Cerebellar nuclear complex (tissue), 1 donor: ENCODE measurements around the gene MINDY2.
"Not testable (repeated sequence)": the region's sequence is repeated elsewhere in the genome, so short reads cannot be mapped to it uniquely, and the experiment has no call there.

Experiments used
- DNase-seq, 2 experiments: peaks; one replicate each; lab custom pipeline; 2025; lab: John Stamatoyannopoulos, UW

The MINDY2 gene

DNA sequence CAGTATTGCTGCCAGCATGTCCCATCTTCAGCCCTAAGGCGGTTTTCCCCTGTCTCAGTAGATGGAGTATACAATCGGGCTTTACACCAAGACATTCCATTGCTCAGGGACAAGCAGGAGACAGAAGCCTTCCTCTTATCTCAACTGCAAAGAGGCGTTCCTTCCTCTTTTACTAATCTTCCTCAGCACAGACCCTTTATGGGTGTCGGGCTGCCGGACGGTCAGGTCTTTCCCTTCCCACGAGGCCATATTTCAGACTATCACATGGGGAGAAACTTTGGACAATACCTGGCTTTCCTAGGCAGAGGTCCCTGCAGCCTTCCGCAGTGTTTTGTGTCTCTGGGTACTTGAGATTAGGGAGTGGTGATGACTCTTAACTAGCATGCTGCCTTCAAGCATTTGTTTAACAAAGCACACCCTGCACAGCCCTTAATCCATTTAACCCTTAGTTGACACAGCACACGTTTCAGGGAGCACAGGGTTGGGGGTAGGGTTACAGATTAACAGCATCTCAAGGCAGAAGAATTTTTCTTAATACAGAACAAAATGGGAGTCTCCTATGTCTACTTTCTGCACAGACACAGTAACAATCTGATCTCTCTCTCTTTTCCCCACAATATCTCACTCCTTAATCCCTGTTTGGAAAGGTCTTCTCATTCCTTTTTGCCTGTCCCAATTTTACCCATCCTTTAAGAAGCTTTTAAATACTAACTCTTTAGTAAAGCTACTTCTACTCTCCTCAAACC lies 62.8 kb downstream of the MINDY2 start:
- DNase-seq = not testable (repeated sequence)

DNA sequence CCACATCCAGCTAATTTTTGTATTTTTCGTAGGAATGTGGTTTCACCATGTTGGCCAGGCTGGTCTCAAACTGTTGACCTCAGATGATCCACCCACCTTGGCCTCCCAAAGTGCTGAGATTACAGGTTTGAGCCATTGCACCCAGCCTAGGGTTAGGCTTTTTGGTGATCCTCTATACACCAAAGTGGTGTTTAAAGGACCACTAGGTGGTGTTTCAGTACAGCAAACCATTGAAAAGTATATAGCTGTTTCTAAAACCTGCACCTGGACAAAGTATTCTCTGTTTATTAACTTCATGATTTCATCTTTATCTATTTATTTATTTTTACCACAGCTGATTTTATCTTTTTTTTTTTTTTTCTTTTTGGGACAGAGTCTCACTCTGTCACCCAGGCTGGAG lies 68.4 kb downstream of the MINDY2 start:
- DNase-seq = no peak

DNA sequence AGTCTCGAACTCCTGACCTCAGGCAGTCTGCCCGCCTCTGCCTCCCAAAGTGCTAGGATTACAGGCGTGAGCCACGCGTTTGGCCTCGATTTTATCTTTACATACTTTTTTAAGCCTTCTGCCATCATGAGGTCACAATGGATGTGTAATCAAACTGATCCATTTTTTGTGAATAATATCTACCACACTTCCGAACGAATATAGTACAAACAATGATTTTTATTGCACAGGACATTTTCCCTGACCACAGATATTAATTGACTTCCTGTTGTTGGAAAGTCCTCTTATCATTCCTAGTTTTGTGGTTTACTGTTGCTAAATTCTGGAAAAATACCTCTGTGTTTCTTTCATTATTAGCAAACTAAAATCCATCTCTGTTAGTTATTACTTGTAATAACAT lies 68.9 kb downstream of the MINDY2 start:
- DNase-seq = no peak

DNA sequence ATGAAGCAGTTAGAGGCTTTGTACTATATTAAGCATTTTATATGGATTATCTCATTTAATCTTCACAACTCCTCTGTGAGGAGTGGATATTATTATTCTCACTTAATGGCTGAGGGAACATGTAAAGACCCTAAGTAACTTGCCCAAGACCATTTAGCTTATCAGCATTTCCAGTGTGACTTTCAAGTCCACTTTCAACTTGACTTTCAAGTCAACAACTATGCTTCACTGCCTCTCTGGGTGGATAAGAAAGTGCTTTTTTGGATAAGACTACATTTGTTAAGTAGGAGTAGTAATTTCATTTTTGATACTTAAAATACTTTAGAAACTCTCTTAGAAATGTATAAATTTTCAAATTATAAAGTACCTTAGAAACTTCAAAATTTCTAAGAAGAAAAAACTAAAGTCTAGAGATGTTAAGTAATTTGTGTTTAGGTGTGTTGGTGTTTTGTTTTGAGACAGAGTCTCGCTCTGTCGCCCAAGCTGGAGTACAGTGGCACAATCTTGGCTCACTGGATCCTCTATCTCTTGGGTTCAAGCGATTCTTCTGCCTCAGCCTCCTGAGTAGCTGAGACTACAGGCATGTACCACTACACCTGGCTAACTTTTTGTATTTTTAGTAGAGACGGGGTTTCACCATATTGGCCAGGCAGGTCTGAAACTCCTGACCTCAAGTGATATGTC lies 71.8 kb downstream of the MINDY2 start:
- DNase-seq = no peak

DNA sequence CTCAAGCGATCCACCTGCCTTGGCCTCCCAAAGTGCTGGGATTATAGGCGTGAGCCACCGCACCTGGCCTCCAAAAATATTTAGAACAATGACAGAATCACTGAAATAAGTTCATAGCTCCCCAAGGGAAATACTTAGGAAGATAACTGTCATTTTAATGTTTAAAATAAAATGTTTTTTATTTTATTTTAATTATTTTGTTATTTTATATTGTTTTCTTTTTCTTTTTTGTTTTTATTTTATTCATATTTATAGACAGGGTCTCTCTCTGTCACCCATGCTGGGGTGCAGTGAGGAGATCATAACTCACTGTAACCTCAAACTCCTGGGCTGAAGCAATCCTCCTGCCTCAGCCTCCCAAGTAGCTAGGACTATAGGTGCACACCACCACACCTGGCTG lies 80.1 kb downstream of the MINDY2 start:
- DNase-seq = not testable (repeated sequence)

DNA sequence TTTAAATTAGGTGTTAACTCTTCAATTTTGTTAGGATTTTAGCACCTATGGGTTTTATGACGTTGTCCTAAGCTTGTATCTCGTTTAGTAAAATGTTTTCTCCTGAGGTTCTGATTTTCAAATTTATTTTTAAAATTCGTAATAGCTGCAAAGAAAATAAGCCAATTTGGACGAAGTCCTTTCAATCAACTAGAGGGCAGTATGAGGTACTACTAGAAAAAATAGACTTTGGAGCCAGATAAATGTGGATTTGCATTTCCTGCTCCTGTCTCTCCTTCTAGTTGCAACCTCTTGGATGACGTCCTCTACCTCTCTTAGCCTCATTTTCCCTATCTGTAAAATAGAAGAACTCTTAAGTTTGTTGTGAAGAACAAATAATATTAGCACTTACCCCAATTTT lies 81.2 kb downstream of the MINDY2 start:
- no peak for DNase-seq

DNA sequence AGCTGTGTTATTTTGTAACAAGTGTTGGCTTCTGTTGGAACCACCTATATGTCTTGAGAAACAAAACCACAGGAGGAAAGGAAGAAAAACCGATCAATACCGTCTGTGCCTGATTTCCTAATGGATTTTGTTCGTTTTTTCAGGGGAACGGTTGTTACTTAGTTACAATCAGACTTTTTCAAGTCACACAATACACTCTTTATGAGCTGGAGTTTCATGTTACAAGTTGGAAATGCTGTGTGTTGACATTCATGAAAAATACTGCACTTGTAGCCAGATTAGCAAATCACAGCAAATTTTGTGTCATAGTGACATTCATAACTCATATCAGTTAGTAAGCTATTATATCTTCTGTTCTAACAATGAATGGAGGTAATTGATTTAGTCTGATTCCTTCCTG lies 83.5 kb downstream of the MINDY2 start:
- DNase-seq = no peak

DNA sequence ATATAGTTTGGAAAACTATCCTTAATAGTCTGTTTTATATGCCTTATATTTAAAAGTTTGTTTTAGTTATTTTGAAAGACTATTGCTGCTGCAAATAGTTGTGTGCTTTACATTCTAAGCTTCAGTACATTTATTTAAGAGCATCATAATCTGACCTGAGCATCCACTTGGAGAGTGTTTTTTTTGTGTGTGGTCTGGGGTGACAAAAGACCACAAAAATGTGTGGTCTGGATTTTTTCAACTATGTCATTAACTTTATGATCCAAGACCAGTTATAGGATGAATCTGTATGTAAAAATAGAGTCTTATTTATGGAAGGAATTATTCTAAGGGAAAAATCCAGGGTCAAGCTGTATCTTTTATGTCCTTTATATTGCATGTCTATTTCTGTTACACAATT lies 85.0 kb downstream of the MINDY2 start:
- no peak for DNase-seq

DNA sequence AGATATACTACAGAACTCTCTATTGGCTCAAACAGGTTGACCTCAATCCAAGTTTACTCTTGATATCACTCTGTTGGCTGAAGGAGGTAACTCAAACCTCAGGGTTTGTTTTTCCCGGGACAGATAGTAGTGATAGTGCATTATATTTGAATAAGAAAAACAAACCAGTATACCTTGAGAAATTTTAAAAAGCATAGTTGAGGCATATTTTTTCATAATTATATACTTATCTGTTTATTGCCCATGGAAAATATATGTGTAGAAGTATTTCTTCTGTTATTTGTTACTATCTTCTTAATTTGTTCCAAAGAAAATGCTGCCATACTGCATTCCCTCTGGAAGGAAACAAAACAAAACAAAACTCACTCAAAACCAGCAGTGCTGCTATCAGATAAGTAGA lies 85.5 kb downstream of the MINDY2 start:
- DNase-seq = not testable (repeated sequence)

DNA sequence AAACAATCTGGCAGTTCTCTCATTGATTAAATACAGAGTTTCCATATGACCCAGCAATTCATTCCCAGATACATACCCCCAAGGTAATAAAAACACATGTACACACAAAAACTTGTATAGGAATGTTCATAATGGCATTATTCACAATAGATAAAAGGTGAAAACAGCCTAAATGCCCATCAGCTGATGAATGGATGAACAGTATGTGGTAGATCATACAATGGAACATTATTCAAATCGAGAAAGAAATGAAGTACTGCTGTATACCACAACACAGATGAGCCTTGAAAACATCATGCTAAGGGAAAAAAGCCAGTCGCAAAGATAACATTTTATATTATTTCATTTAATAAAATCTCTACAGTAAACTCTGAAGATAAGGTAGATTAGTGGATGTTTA lies 91.2 kb downstream of the MINDY2 start:
- DNase-seq = no peak

DNA sequence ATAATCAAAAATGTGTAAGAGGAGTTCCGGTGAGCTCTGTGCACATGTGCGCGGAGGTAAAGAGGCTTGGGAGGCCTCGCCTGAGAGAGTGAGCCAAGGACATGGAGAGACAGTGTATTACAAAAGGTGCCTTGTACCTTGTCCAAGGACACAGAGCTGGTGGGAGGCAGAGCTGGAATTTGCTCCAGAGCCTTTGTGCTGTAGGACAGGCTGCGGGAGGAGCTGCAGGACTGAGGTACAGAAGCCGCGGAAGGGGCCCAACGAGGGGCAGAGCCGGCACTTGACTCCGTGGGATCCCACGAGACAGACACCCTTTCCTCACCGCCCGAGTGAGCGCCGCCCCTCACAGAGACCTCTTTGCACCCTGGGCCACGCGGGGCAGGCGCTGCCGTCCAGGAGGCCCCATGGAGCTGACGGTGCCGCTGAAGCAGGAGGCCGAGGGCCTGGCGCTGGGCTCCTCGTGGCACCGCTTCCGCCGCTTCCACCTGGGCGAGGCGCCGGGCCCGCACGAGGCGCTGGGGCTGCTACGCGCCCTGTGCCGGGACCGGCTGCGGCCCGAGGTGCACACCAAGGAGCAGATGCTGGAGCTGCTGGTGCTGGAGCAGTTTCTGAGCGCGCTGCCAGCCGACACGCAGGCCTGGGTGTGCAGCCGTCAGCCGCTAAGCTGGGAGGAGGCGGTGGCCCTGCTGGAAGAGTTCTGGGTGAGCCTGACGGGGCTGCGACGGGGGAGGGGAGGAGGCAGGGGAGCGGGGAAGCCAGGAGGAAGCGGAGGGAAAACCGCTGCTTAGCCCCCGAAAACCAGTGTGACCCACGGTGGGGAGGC lies 93.7 kb downstream of the MINDY2 start:
- no peak for DNase-seq

DNA sequence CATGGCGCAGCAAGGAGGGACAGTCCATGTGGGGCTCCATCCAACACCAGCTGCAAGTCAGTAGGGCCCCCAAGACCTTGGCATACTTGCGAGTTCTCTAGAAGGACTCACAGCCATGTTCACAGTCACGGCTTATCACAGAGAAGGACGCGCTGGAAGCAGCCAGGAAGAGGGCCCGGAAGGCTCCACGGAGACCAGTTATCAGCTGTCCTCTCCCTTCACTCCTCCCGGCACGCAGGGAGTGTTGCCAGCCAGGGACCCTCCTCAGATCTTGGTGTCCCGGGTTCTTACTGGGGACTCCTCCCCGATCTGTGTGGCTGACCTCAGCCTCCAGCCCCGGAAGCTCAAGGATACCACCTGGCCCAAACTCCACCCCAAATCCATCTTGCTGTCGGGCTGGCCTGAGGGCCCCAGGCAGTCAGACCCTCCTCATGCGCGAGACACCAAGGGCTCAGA lies 94.4 kb downstream of the MINDY2 start:
- DNase-seq = no peak

DNA sequence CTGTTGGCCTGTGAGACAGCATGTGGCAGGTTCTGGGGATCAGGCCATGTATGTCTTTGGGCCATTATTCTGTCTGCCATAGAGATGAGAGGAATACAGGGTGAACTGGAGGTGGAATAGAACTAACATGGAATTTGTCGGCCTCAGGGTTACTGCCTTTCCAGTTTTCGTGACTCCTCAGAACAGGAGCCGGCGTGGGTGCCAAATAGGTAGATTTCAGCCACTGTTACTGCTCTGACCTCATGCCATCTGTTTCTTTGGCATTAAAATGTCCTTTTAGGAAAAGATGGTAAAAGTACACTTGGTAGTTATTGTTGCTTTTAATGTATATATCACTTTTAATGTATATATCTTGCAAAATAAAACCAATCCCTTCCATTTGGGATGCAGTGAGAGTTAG lies 96.8 kb downstream of the MINDY2 start:
- peak in 1 of 2 experiments; percentile 25 for DNase-seq

DNA sequence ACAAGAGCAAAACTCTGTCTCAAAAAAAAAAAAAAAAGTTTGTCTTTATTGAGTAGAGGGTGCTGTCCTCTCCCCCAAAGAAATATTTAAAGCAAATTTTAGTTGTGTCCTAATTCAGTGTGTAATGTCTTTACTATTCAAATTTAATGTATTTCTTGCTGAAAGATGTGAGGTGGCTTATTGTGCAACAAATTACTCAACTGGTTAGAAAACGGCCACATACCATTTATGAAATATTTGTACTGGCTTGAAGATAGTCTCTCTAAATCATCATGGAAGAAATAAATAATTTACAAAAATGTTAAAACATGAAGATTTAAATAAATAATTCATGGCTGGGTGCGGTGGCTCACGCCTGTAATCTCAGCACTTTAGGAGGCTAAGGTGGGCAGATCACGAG lies 99.3 kb downstream of the MINDY2 start:
- DNase-seq = no peak

DNA sequence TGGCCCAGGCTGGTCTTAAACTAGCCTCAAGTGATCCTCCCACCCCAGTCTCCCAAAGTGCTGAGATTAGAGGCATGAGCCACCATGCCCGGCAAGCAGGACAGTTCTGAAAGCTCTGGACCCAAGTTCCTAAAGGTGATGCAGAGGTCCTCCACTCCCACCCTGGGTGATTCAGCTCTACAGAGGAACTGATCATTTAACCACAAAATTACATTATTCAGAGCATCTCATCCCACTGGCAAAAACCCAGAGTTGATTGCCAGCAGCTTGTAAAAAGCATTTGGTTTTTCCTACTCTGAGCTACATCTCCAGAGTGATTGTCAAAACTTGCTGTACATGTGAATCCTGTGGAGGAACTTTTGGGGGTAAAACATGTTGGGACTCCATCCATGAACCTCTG lies 102.2 kb downstream of the MINDY2 start:
- DNase-seq = no peak

DNA sequence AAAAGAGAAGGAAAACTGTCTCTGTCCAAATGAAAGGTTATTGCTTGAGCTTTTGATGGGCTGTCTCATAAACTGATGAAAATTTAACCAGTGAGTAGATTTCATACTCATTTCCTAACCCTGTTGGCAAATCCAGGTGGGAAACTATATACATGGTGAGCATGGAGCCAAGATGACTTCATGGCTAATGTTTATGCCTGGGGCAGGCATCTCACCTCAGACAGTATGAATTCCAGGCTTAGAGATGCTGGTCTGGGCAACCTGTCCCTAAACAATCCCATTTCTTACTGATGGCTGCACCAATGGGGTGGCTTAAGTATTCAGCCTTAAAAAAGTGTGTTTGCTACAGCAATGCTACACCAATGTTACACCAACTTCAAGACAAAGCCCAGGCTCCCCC lies 104.2 kb downstream of the MINDY2 start:
- DNase-seq = no peak

DNA sequence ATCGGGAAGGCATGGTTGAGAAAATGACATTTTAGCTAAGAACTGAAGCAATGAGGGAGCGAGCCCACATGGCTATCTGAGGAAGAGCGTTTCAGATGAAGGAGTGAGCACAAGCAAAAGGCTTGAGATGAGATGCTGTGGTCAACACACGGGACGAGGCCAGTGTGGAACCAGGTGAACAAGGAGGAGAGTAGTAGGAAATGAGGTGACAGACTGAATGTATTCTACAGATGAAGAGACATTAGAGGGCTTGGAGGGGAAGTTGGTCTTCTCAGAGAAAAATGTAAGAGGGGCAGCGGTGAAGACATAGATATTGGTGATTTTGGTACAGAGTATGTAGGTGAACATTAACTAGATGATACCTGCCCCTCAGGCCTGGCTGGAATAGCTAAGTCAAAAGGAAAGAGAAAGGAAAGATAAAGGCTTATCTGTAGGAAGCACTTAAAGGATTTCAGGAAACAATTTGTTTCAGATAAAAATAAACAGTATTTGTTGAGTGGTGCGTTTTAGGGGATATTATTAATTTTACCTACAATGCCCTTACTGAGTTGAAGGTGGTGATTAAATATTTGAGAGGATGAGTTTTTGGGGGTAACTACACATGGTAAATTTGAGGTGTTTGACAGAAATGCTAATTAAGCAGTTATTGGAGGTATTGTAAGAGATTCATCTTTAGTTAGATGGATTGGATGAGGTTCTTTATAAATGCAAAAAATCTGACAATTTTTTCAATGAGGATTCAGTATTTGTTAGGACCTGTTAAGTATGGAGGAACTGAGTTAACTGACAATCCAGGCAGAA lies 105.4 kb downstream of the MINDY2 start:
- no peak for DNase-seq

DNA sequence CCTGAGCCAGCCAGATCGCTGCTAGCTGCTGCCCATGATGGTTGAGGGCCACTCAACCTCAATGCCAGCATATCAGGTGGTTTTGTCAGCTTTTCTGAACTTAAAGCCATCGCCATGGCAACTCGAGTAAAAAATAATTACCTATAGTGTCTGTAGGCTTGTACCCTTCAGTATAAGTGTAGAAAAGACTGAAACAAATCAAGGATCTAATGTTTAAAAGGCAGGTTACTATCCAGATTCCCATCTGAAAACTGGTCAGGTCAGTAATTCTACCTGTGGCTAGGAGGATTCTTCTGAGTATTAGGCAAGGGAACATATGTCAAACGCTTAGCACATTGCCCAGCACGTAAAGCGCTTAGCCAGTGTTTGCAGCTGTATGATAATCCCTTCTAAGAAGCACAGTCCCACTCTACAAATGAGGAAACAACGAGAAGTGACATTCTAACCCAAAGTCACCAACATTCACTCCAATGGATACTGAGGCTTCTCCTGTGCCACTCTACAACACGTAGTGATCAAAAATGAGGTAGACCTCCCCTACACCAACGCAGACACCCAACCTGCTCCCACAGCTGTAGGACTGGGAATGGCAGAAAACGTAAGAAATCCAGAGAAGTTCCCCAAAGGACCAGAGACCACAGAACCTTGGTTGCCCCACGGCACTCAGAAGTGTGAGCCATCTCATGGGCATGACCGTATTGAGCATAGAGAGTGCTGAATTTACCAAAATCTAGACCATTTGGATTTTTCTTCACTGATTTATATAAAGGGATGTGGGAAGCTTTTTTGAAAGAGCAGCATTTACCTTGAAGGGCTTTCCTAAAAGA lies 107.1 kb downstream of the MINDY2 start:
- DNase-seq = no peak

DNA sequence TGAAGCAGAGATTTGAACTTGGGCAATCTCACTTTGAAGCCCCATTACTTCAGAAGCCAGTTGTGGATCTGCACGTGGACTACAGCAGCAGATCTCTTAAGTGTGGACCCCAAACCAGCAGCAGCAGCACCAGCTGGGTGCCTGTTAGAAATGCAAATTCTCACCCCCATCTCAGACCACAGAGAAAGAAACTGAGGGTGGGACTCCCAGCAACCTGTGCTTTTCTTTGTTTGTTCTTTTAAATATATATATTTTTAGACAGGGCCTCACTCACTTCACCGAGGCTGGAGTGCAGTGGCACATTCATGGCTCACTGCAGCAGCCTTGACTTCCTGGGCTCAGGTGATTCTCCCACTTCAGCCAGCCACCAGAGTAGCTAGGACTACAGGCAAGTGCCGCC lies 109.2 kb downstream of the MINDY2 start:
- no peak for DNase-seq

DNA sequence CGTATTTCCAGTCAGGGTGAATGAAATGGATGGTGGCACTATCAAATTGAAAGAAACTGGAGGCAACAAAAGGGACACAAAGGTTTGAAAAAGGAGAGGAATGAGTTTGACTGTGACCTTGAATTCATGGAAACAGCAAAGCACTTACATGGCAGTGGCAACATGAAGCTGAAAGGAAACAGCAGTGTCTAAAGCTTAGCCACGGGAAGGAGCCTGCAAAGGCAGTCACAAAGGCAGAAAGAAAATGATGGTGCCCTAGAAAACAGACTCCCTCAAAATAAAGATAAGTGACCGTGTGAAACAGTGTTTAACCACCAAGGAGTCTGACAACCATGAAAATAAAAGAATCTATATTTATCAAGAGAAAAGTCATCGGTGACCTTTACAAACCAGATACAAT lies 111.1 kb downstream of the MINDY2 start:
- no peak for DNase-seq

DNA sequence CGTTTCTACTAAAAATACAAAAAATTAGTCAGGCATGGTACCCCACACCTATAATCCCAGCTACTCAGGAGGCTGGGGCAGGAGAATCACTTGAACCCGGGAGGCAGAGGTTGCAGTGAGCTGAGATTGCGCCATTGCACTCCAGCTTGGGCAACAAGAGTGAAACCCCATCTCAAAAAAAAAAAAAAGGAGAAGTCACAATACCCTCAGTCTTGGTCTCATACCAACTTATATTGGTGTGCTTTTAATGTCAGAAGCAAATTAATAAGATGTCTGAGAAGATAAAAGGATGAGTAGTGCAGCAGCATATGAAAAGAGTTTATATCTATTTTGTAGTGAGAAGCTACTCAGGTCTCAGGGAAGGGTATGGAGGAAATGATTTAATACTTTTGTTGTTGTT lies 112.8 kb downstream of the MINDY2 start:
- DNase-seq = not testable (repeated sequence)
